IPS-NIHi7 (cell line): Measurements from ENCODE around the gene ALKBH3.

ENCODE experiments used
- DNase-seq: peaks from one replicate; pipeline ENCODE4 v3.0.0; 2012; ENCODE audit warnings: mixed read lengths; ENCODE audit errors: extremely low spot score

ALKBH3 gene

GRCh38 chr11:43922744-43923405 is 42.2 kb downstream of the ALKBH3 start:
- no peak for DNase-seq

- DNase-seq: no peak
Observed at GRCh38 chr11:43923406-43924111, 42.9 kb downstream of the ALKBH3 start.

- no peak for DNase-seq
Observed at GRCh38 chr11:43924112-43924855, 43.7 kb downstream of the ALKBH3 start.

GRCh38 chr11:43925063-43925931 is 44.7 kb downstream of the ALKBH3 start:
- no peak for DNase-seq

- DNase-seq: no peak
Observed at GRCh38 chr11:43925932-43926505, 45.4 kb downstream of the ALKBH3 start.

GRCh38 chr11:43927070-43927469 is 46.4 kb downstream of the ALKBH3 start:
- DNase-seq: no peak

- DNase-seq: no peak
Observed at GRCh38 chr11:43927925-43928707, 47.5 kb downstream of the ALKBH3 start.

GRCh38 chr11:43928721-43929120 is 48.1 kb downstream of the ALKBH3 start:
- no peak for DNase-seq

GRCh38 chr11:43930868-43931716 is 50.5 kb downstream of the ALKBH3 start:
- DNase-seq: no peak

- peak; percentile 53 for DNase-seq
Observed at GRCh38 chr11:43931717-43932039, 51.0 kb downstream of the ALKBH3 start.

- DNase-seq: no peak
Observed at GRCh38 chr11:43933226-43933607, 52.6 kb downstream of the ALKBH3 start.

- DNase-seq: no peak
Observed at GRCh38 chr11:43933608-43934551, 53.2 kb downstream of the ALKBH3 start.

- no peak for DNase-seq
Observed at GRCh38 chr11:43934601-43935423, 54.2 kb downstream of the ALKBH3 start.

- no peak for DNase-seq
Observed at GRCh38 chr11:43935424-43935979, 54.9 kb downstream of the ALKBH3 start.

- DNase-seq: no peak
Observed at GRCh38 chr11:43936076-43936475, 55.4 kb downstream of the ALKBH3 start.

GRCh38 chr11:43937434-43938411 is 57.1 kb downstream of the ALKBH3 start:
- no peak for DNase-seq
